Left lobe of liver (tissue), 2 donors: ENCODE data around the gene RYR2. TPM values are rescaled to one million over a fixed set of nuclear protein-coding genes. Genes with fewer than 3 reads are reported as not detected.

Experiments
- ATAC-seq: fragments of 200-7000 bp; cut with Tn5 transposase; one replicate; pipeline ENCODE4 v1.9.1; 2020; ENCODE audit warnings: mild to moderate bottlenecking, moderate library complexity
- DNase-seq: peaks from one replicate; pipeline ENCODE4 v3.0.0-alpha.2; 2020; ENCODE audit warnings: low spot score
- total RNA-seq: library from RNA; stranded (reverse); gene quantifications from one replicate; pipeline ENCODE4 v1.2.1, GENCODE V29; 2021
- donor health status: DM: no; HTN: no; CAD: no; lungs with moderate emphysema.
- donor health status: DM: no; HTN: yes; CAD: no.

Gene RYR2
- total RNA-seq, 1 donor from 2014 or later, result 0.03 TPM

DNA sequence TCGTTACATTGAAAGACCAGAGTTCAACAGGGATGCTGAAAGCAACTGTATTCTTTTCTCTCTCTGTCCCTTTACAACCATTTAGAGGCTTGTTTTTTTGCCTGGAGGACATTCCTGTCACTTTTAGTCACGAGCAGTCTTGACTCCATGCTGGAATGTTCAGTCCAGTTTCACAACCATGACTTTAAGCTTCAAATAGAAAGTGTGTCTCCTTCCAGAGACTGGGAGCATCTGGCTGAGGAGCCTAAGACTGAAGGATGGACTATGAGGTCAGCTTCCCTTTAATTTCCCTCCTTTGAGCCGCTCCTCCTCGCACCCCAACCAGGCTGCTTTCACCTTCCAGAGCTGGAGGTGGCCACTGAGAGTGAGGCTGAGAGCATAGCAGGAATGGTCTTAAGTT is 10.5 kb upstream of the RYR2 start:
- DNase-seq (no peak), ATAC-seq (no peak)

DNA sequence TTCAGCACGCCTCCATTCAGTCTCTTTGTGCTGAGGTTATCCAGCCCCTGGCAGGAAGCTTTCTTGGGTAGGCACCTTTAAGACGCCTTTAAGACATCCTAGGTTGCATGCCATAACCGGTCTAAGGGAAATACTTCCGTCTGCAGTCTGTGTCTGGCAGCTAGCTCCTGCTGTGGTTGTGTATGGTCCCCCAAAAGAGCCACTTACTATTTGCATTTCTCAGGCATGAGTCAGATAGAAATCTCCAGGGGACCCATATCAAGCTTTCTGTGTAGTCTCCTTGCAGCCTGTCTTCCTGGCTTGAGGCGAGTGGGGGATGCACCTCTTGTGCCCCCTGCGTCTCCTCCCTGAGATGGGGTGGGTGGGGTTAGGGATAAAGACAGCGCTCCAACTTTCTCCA is 10.0 kb upstream of the RYR2 start:
- ATAC-seq (no peak), DNase-seq (no peak)

- no peak for DNase-seq
- ATAC-seq, result no peak
Measured at GRCh38 chr1:237033061-237033460, 8.9 kb upstream of the RYR2 start.

- DNase-seq (no peak), ATAC-seq (no peak)
Measured at GRCh38 chr1:237033804-237034203, 8.2 kb upstream of the RYR2 start.

DNA sequence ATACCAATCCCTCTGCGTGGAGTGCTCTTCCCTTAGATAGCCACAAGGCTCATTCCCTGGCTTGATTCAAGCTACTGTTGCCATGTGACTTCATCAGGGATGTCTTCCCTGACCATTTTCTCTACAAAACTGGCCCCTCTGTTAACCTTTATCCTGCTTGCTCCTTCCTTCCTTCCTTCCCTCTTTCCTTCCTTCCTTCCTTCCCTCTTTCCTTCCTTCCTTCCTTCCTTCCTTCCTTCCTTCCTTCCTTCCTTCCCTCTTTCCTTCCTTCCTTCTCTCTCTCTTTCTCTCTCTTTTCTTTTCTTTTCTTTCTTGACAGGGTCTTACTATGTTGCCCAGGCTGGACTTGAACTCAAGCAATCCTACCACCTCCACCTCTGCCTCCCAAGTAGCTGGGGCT is 6.2 kb upstream of the RYR2 start:
- DNase-seq, result no peak
- ATAC-seq, result no peak

GRCh38 chr1:237038211-237038610 is 3.8 kb upstream of the RYR2 start:
- no peak for DNase-seq
- ATAC-seq, result no peak

DNA sequence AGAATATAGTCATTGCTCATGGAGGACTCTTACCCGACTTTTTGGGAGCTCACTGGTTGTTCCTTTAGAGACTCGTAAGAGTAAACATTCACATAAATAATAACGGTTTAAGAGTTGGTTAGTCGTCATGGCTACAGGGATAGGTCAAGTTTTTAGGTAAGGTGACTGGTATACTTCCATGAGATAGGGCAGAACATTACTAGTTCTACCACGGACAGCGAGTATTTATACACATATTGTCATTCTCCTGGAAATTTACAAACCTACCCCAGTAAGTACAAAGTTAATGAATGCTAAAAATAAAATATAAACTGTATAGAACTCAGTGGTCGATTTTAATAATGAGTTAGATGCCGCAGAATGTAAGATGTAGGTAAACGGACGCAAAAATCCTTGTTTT is 1.2 kb upstream of the RYR2 start:
- no peak for DNase-seq
- ATAC-seq, result no peak

- no peak for ATAC-seq
- DNase-seq, result no peak
Measured at GRCh38 chr1:237041461-237041794, 556 bp upstream of the RYR2 start.

DNA sequence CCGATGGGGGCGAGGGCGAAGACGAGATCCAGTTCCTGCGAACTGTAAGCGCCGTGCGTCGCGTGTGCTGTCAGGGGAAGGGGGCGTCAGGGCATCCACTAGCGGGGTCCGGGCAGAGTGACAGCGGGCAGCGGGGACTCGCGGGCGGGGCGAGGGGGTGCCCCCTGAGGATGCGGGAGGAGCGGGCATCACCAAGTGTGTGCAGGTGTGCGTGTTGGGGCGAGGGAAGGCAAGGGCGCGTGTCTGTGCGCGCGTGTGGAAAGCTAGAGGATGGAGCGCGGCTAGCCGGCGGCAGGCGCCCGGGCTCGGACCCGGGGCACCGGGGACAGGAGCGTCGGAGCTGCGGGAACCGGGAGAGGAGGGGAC is 525 bp downstream of the RYR2 start:
- DNase-seq (no peak), ATAC-seq (no peak)

- ATAC-seq (no peak), DNase-seq (no peak)
Measured at GRCh38 chr1:237042892-237043576, 1.1 kb downstream of the RYR2 start.

GRCh38 chr1:237043846-237044636 is 2.1 kb downstream of the RYR2 start:
- no peak for ATAC-seq
- no peak for DNase-seq

GRCh38 chr1:237045278-237046016 is 3.5 kb downstream of the RYR2 start:
- DNase-seq, result no peak
- no peak for ATAC-seq

DNA sequence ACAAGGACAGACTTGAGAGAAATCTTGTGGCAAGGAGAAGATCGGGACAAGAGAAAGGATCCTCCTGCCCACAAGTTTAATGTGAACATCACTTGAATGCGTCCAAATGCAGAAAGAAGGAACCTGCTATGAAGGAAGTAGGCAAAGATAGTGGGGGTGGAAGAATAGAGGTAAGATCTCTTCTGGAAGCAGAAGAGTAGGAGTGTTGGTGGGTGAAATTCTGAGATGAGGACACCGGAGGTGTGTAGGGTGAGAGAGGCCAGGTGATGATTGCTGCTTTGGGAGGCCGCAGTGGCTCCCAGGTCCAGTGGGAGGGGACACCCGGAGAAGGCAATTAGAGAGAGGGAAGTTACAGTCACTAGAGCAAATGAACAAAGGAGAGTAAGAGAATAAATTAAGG is 6.8 kb downstream of the RYR2 start:
- ATAC-seq (no peak), DNase-seq (no peak)

DNA sequence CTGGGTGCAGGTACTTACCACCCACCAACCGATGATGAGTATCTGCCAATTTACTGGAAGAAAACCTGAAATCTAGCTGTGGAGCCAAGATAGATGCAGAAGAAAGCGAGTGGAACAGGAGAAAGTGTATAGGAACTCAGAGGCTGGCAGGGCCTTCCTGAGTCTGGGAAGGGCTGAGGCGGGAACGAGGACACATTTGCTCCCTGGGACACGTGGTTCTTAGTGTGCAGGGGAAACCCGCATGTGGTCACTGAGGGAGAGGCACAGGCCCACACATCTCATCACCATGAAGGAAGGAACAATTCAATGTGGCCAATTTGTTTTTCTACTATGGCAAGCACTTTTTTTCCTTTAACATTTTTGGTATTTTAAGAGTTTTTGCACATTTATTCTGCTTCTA is 8.2 kb downstream of the RYR2 start:
- DNase-seq (no peak), ATAC-seq (no peak)

DNA sequence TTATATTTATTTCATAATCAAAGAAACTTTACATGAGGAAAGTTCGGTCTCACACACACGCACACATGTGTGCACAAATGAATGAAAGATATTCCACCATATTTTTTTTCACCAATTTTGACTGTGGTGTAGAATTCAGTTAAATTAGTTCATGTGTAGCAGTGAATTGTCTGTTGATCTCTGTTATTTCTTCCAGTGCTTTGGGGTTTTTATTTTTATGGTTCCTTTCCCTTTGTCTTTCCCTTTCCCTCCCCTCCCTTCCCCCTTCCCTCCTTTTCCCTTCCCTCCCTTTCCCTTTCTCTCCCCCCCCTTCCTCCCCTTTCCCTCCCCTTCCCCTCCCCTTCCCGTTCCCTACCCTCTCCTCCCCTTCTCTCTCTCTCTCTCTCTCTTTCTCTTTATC is 8.9 kb downstream of the RYR2 start:
- ATAC-seq (no peak), DNase-seq (no peak)

DNA sequence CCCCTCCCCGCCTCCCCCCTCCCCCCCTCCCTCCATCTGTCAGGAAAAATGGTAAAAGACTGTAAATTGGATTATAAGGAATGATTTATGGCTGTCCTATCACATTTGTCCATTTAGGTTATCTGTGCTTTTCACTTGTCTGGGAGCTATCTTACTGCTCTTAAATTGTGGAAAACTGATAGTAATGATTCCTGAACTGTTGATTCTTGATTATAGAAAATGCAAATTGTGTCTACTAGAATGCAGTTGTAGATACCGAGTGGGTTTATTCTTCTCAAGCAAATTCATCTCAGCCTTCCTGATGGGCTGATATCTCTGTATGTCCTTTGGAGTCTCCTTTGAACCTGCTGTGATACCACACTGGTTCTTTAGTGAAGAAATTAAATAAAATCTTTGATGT is 12.3 kb downstream of the RYR2 start:
- ATAC-seq (no peak), DNase-seq (no peak)

DNA sequence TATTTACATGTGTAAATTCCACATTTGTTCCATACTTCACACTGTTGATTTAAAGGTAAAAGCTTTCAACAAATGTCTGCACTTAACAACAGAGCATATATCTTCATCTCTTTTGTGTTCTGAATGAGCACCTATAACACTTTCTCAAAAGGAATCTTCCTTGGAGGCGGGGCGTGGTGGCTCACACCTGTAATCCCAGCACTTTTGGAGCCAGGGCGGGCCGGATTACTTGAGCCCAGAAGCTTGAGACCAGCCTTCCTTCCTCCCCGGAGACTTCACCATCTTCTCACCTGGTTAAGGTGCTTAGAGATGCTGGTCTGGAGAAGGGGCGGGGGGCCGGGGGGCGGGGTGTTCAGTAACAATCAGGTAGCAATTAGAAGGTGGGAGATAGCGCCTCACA is 16.5 kb downstream of the RYR2 start:
- DNase-seq, result no peak
- ATAC-seq, result no peak

- DNase-seq (no peak), ATAC-seq (no peak)
Measured at GRCh38 chr1:237059244-237059643, 17.3 kb downstream of the RYR2 start.

- ATAC-seq (no peak), DNase-seq (no peak)
Measured at GRCh38 chr1:237062976-237063375, 21.0 kb downstream of the RYR2 start.

GRCh38 chr1:237065903-237066302 is 23.9 kb downstream of the RYR2 start:
- no peak for DNase-seq
- no peak for ATAC-seq

- DNase-seq (no peak), ATAC-seq (no peak)
Measured at GRCh38 chr1:237070519-237070918, 28.5 kb downstream of the RYR2 start.
